Right atrium auricular region (tissue), 2 donors: Measurements from ENCODE around the gene FIBIN. TPM values are rescaled to one million over a fixed set of nuclear protein-coding genes. Genes with fewer than 3 reads are reported as not detected.

ENCODE experiments used
- DNase-seq: peaks from one replicate; pipeline ENCODE4 v3.0.0-alpha.2; 2019; ENCODE audit warnings: low spot score
- H3K27ac ChIP-seq, 2 donors: fragments of 200-600 bp; sonication (generic); 1 replicate in 1 of 2; 2 replicates in 1 of 2; pipeline ENCODE4 v1.5.1; 2016 to 2019
- H3K27me3 ChIP-seq, 2 donors: fragments of 200-600 bp; sonication (generic); one replicate each; pipeline versions ENCODE4 v1.5.1 to v1.6.0; 2017 to 2019
- H3K36me3 ChIP-seq: fragments of 200-600 bp; sonication (generic); one replicate; pipeline ENCODE4 v1.5.1; 2016
- H3K4me1 ChIP-seq, 2 donors: fragments of 200-600 bp; sonication (generic); one replicate each; pipeline versions ENCODE4 v1.5.1 to v1.6.0; 2017 to 2019
- H3K4me3 ChIP-seq, 2 donors: fragments of 200-600 bp; sonication (generic); 1 replicate in 1 of 2; 2 replicates in 1 of 2; pipeline ENCODE4 v1.5.1; 2017 to 2019; ENCODE audit warnings: mild to moderate bottlenecking in 1 of 2, moderate library complexity in 1 of 2
- H3K9me3 ChIP-seq, 2 donors: fragments of 200-600 bp; sonication (generic); one replicate each; pipeline ENCODE4 v1.5.1; 2019
- total RNA-seq, 2 donors: library from RNA; depleted of rRNA; stranded (reverse); fragments of >200 nt; gene quantifications; one replicate each; pipeline ENCODE4 v1.1.0, GENCODE V29; 2016
- TF ChIP-seq, protein P1 (sequence below), 2 donors: fragments of 200-600 bp; sonication (generic); IDR thresholded peaks; one replicate each; pipeline ENCODE4 v1.5.1; 2019; ENCODE audit warnings: antibody characterized with exemption in 2 of 2

Gene FIBIN
- total RNA-seq, 2 donors from 2014 or later = 13.9 to 25.5 TPM

DNA sequence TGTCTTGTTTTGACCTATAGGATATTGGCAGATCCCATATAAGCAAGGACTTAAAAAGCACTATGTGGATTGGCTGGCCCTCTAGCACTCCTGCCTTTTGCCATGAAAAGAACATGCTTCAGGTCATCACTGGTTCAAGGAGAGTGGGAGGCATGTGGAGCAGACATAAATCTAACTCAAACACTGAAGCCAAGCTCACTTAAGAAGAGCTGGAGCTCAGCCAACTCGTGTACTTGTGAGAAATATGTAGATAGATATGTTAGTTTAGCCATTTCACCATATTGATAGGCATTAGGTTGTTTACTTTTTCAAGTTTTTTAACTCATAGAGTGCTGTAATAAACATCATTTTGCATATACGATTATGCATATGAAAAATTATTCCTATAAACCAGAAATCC lies 26.8 kb downstream of the FIBIN start:
- Histone ChIP-seq H3K9me3 (no peaks in the 10 kb centered on the region), H3K27me3 (no peaks in the 10 kb centered on the region), H3K4me3 (no peak overlapping the region), H3K36me3 (no peaks in the 10 kb centered on the region), H3K4me1 (peaks cover 0 to 10% of the 10 kb centered on the region in 2 donors), H3K27ac (no peak overlapping the region)
- DNase-seq = no peak
- TF ChIP-seq, protein P1, sequence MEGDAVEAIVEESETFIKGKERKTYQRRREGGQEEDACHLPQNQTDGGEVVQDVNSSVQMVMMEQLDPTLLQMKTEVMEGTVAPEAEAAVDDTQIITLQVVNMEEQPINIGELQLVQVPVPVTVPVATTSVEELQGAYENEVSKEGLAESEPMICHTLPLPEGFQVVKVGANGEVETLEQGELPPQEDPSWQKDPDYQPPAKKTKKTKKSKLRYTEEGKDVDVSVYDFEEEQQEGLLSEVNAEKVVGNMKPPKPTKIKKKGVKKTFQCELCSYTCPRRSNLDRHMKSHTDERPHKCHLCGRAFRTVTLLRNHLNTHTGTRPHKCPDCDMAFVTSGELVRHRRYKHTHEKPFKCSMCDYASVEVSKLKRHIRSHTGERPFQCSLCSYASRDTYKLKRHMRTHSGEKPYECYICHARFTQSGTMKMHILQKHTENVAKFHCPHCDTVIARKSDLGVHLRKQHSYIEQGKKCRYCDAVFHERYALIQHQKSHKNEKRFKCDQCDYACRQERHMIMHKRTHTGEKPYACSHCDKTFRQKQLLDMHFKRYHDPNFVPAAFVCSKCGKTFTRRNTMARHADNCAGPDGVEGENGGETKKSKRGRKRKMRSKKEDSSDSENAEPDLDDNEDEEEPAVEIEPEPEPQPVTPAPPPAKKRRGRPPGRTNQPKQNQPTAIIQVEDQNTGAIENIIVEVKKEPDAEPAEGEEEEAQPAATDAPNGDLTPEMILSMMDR (IDR thresholded peaks at IDR 0.05) = no peak

DNA sequence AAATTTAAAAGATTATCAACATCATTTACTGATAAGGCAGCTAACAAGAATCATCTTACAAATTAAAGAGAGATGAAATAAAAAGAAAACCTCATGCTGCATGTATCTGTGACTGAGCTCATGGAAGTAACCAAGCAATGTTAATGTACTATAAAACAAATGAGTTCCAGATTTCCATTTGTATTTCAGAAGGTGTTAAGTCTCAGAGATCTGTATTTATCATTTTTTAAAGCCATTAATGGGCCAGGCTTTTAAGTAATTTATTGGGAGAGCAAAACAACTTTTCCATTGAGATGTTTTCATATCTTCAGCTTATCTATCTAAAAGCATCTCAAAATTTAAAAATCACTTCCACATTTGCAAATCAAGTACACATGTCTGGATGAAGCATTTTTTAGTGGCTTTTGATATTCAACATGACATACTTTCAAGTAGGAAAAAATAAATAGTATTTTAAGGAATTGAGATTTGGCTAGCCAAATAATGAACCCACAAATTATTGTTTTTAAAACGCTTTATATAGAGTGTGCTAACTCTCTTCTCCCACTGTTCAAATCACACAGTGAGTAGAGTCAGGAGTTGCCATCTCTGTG lies 28.8 kb downstream of the FIBIN start:
- H3K36me3 ChIP-seq = no peaks in the 10 kb centered on the region
- TF ChIP-seq, protein P1 (IDR thresholded peaks at IDR 0.05) = no peak
- no peak overlapping the region for H3K4me3 ChIP-seq
- no peak for DNase-seq
- peaks cover 0 to 10% of the 10 kb centered on the region in 2 donors for H3K4me1 ChIP-seq
- H3K27ac ChIP-seq = no peak overlapping the region
- no peaks in the 10 kb centered on the region for H3K9me3 ChIP-seq
- no peaks in the 10 kb centered on the region for H3K27me3 ChIP-seq

DNA sequence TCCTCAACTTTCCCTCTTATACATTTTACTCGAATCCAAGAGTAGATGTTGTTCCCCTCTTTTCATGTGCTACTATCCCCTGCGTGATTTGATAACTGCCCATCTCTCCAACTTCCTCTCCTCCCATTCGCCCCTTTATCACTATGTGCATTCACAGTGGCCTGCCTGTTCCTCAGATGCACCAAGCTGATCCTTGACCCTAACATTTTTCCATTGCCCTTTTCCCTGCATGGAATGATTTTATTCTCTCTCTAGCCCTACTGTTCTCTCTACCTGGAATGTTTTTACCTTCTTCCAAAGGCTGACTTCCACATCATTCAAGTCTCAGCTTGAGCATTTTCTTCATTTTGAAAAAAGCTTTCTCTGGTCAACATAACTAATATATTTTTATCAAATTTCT lies 31.0 kb downstream of the FIBIN start:
- TF ChIP-seq, protein P1 (IDR thresholded peaks at IDR 0.05) = no peak
- Histone ChIP-seq H3K27ac (no peak overlapping the region), H3K36me3 (no peaks in the 10 kb centered on the region), H3K4me1 (peaks cover 0 to 6% of the 10 kb centered on the region in 2 donors), H3K27me3 (no peaks in the 10 kb centered on the region), H3K4me3 (no peak overlapping the region), H3K9me3 (no peaks in the 10 kb centered on the region)
- no peak for DNase-seq

DNA sequence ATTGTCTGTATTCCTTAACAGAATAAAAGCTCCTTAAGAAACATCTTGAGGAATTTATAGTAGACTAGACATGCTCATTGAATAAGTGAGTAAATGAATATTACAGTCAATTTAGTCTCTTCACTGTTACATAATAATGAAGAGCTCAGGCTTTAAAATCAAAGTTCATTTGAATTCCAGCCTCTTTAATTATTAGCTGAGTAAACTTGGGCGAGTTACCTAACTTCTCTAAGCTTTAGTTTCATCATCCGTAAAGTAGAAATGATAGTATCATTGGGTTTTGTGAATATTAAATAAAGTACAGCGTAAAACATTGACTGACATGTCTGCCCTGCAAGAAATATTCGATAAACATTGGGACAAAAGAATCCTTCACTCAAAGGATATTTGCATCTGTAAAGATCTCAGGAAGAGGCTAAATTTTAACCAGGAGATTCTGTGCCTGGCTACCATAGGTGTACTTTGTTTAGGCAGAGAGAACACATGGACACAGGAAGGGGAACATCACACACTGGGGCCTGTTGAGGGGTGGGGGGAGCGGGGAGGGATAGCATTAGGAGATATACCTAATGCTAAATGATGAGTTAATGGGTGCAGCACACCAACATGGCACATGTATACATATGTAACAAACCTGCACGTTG lies 31.5 kb downstream of the FIBIN start:
- H3K9me3 ChIP-seq = no peaks in the 10 kb centered on the region
- H3K27ac ChIP-seq = no peak overlapping the region
- no peaks in the 10 kb centered on the region for H3K27me3 ChIP-seq
- no peak overlapping the region for H3K4me3 ChIP-seq
- TF ChIP-seq, protein P1 (IDR thresholded peaks at IDR 0.05) = no peak
- H3K36me3 ChIP-seq = no peaks in the 10 kb centered on the region
- DNase-seq = no peak
- H3K4me1 ChIP-seq = peaks cover 0 to 6% of the 10 kb centered on the region in 2 donors

DNA sequence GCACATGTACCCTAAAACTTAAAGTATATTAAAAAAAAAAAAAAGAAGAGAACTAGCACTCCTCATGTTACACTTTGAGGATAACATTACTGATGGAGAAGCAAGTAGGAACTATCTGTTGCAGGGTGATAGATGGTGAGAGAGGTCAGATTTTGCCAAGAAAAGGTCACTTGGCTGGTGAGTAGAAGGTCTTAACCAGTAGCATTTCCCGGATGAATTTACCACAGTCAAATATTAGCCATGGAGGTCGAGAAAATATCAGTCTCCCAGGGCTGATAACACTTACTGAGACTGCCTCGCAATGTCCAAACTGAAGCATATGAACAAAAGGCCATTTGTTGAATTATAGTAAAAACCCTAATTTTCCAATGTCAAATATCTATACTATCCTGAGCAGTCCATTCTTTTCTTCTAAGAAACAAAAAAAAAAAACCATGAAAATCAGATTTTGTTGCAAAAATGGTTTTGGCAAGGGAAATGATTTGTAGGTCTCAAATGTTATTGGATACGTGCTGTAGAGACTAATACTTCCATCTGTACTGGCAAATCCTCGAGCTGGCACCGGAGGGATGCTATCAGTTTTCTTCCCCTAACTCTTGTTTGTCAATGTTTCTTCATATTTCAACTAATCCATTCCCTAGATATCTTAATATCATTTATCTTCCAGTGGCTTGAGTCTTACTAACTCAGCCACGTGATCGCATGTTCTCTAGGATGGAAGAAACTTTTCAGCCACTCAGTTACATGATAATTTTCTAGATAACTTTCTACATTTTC lies 32.2 kb downstream of the FIBIN start:
- Histone ChIP-seq H3K4me3 (no peak overlapping the region), H3K9me3 (no peaks in the 10 kb centered on the region), H3K4me1 (peaks cover 0 to 6% of the 10 kb centered on the region in 2 donors), H3K27me3 (no peaks in the 10 kb centered on the region), H3K27ac (no peak overlapping the region), H3K36me3 (no peaks in the 10 kb centered on the region)
- TF ChIP-seq, protein P1 (IDR thresholded peaks at IDR 0.05) = no peak
- DNase-seq = no peak
